Neural cell (in vitro differentiated cells): ENCODE measurements around the gene ASCC1. TPM values are rescaled to one million over a fixed set of nuclear protein-coding genes. Genes with fewer than 3 reads are reported as not detected.

Experiments
- H2AFZ ChIP-seq: fragments of 200-600, 300-800 bp; sonication (generic), shearing (Covaris generic); 2 replicates; pipeline ENCODE4 v1.6.0; 2014; ENCODE audit warnings: low read depth, mild to moderate bottlenecking, antibody characterized with exemption, low read length, moderate library complexity
- H3F3A ChIP-seq: fragments of 200-600 bp; shearing (Covaris generic); 2 replicates; pipeline ENCODE4 v1.6.1; 2016; ENCODE audit warnings: mild to moderate bottlenecking, moderate library complexity, mixed read lengths, antibody characterized with exemption, low read length; ENCODE audit not compliant: insufficient read depth, poor library complexity, severe bottlenecking
- H3K27ac ChIP-seq: fragments of 200-600, 300-800 bp; sonication (generic), shearing (Covaris generic); 2 replicates; pipeline ENCODE4 v1.5.1; 2014; ENCODE audit warnings: mild to moderate bottlenecking, low read length, moderate library complexity
- H3K27me3 ChIP-seq: fragments of 300-800, 200-600 bp; sonication (generic), shearing (Covaris generic); 2 replicates; pipeline ENCODE4 v1.6.0; 2014; ENCODE audit warnings: mild to moderate bottlenecking, low read depth, low read length, moderate library complexity; ENCODE audit not compliant: insufficient read depth
- H3K36me3 ChIP-seq: fragments of 300-800, 200-600 bp; sonication (generic), shearing (Covaris generic); 2 replicates; pipeline ENCODE4 v1.5.1; 2014; ENCODE audit warnings: mild to moderate bottlenecking, antibody characterized with exemption, low read length, moderate library complexity; ENCODE audit not compliant: insufficient read depth
- H3K4me2 ChIP-seq: fragments of 300-800, 200-600 bp; sonication (generic), shearing (Covaris generic); 2 replicates; pipeline ENCODE4 v1.6.0; 2014; ENCODE audit warnings: mild to moderate bottlenecking, low read length
- H3K4me3 ChIP-seq: fragments of 300-800, 200-600 bp; sonication (generic), shearing (Covaris generic); 2 replicates; pipeline ENCODE4 v1.5.1; 2014; ENCODE audit warnings: mild to moderate bottlenecking, low read length, moderate library complexity
- H3K79me2 ChIP-seq: fragments of 200-600 bp; shearing (Covaris generic); replicated peaks from 2 replicates; pipeline ENCODE4 v1.6.0; 2014; ENCODE audit warnings: mild to moderate bottlenecking, low read length, moderate library complexity; ENCODE audit not compliant: insufficient read depth
- H3K9ac ChIP-seq: fragments of 300-800, 200-600 bp; sonication (generic), shearing (Covaris generic); 2 replicates; pipeline ENCODE4 v1.6.1; 2016; ENCODE audit warnings: mild to moderate bottlenecking, low read length, mixed read lengths
- H3K9me2 ChIP-seq: fragments of 200-600 bp; shearing (Covaris generic); 2 replicates; pipeline ENCODE4 v1.6.1; 2016; ENCODE audit warnings: mild to moderate bottlenecking, low read length, mixed read lengths; ENCODE audit not compliant: insufficient read depth
- H3K9me3 ChIP-seq: fragments of 200-600, 300-800 bp; sonication (generic), shearing (Covaris generic); 2 replicates; pipeline ENCODE4 v1.6.1; 2016; ENCODE audit warnings: mild to moderate bottlenecking, mixed run types, low read length, moderate library complexity, mixed read lengths
- H4K20me1 ChIP-seq: fragments of 200-600 bp; shearing (Covaris generic); 2 replicates; pipeline ENCODE4 v1.6.1; 2016; ENCODE audit warnings: mild to moderate bottlenecking, mixed run types; ENCODE audit not compliant: insufficient read depth
- EP300 ChIP-seq: fragments of 450-650 bp; conservative IDR thresholded peaks from 2 replicates; pipeline ENCODE4 v1.6.1; 2014; ENCODE audit warnings: antibody characterized with exemption, mild to moderate bottlenecking, moderate library complexity; ENCODE audit not compliant: poor library complexity, severe bottlenecking
- EZH2 ChIP-seq: fragments of 200-600, 300-800 bp; shearing (Covaris generic), sonication (generic); IDR thresholded peaks from 2 replicates; pipeline ENCODE4 v1.6.1; 2014; ENCODE audit warnings: antibody characterized with exemption, low read length, borderline replicate concordance, mild to moderate bottlenecking; ENCODE audit not compliant: insufficient read depth, poor library complexity, severe bottlenecking
- MXI1 ChIP-seq: fragments of 450-650 bp; conservative IDR thresholded peaks from 2 replicates; pipeline ENCODE4 v1.6.1; 2014; ENCODE audit warnings: antibody characterized with exemption, mild to moderate bottlenecking; ENCODE audit not compliant: poor library complexity, severe bottlenecking
- POLR2AphosphoS5 ChIP-seq: IDR thresholded peaks from 2 replicates; pipeline ENCODE4 v1.6.1; 2012
- RAD21 ChIP-seq: fragments of 450-650 bp; conservative IDR thresholded peaks from 2 replicates; pipeline ENCODE4 v1.6.1; 2014; ENCODE audit warnings: antibody characterized with exemption, mild to moderate bottlenecking, moderate library complexity
- SMC3 ChIP-seq: fragments of 450-650 bp; conservative IDR thresholded peaks from 2 replicates; pipeline ENCODE4 v1.6.1; 2014; ENCODE audit warnings: antibody characterized with exemption, mild to moderate bottlenecking, moderate library complexity; ENCODE audit not compliant: poor library complexity
- TAF1 ChIP-seq: IDR thresholded peaks from 2 replicates; pipeline ENCODE4 v1.6.1; 2012; ENCODE audit warnings: low read depth
- polyA plus RNA-seq: library from polyadenylated mRNA; depleted of rRNA; stranded (reverse); fragments of >200 nt; gene quantifications from 2 replicates; pipeline ENCODE4 v1.2.3, GENCODE V29; 2014
- TF ChIP-seq, protein P1 (sequence below): IDR thresholded peaks from 2 replicates; pipeline ENCODE4 v1.6.1; 2012; ENCODE audit warnings: borderline replicate concordance
- TF ChIP-seq, protein P2 (sequence below): fragments of 450-650 bp; IDR thresholded peaks from 2 replicates; pipeline ENCODE4 v1.5.1; 2014; ENCODE audit warnings: antibody characterized with exemption, mild to moderate bottlenecking, moderate library complexity; ENCODE audit not compliant: poor library complexity, severe bottlenecking

Gene ASCC1
- polyA plus RNA-seq, 1 donor from 2014 or later = 39.6 TPM

DNA sequence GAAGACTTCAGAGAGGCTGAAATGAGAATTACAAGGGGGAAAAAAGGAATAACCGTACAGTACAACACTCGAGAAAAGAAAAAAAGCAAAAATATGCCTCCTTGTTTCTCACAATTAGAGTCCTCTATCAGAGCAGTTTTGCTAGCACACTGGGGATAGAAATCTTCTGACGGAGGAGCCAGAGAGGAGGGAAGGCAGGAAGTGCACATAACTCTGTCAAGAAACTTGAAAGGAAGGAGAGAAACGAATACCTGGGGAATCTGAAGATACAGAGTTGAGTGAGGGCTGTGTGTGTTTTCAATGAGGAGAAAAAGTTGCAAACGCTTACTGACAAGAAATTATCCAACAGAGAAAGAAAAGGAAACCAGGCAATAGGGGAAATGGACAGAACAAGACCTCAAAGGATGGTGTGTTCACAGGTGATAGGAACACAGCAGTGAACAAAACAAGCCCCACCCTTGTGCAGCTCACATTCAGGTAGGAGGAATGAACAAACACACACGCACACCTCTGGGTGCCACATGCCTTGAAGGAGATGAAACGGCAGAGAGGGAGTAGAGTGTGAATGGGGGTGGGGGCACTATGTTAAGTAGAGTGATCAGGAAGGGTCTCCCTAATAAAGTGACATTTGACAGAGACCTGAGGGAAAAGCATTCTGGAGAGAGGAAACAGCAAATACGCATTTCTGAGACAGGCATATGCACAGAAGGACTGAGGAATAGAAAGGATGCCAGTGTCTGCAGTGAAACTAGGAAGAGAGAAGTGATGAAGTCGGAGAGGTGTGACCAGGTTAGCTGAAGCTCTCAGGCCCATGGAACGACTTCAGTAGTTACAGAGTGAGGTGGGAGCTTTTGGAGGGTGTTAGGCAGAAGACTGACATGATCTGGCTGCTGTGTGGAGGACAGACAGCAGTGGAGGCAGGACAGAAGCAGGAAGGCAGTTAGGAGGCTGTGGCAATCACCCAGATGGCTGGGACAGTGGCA is 81.0 kb downstream of the ASCC1 start:
- Histone ChIP-seq H3F3A (no peaks in the 10 kb centered on the region), H2AFZ (no peak overlapping the region), H3K9me3 (no peaks in the 10 kb centered on the region), H3K4me3 (no peak overlapping the region), H3K9me2 (no peaks in the 10 kb centered on the region), H3K27ac (no peak overlapping the region), H3K9ac (no peak overlapping the region), H3K4me2 (no peak overlapping the region), H3K27me3 (no peaks in the 10 kb centered on the region), H3K36me3 (no peaks in the 10 kb centered on the region), H3K79me2 (no peaks in the 10 kb centered on the region), H4K20me1 (no peaks in the 10 kb centered on the region)
- TF ChIP-seq EZH2 (no peak), EP300 (no peak), POLR2AphosphoS5 (no peak), RAD21 (no peak), MXI1 (no peak), TAF1 (no peak), SMC3 (no peak)
- TF ChIP-seq, protein P1, sequence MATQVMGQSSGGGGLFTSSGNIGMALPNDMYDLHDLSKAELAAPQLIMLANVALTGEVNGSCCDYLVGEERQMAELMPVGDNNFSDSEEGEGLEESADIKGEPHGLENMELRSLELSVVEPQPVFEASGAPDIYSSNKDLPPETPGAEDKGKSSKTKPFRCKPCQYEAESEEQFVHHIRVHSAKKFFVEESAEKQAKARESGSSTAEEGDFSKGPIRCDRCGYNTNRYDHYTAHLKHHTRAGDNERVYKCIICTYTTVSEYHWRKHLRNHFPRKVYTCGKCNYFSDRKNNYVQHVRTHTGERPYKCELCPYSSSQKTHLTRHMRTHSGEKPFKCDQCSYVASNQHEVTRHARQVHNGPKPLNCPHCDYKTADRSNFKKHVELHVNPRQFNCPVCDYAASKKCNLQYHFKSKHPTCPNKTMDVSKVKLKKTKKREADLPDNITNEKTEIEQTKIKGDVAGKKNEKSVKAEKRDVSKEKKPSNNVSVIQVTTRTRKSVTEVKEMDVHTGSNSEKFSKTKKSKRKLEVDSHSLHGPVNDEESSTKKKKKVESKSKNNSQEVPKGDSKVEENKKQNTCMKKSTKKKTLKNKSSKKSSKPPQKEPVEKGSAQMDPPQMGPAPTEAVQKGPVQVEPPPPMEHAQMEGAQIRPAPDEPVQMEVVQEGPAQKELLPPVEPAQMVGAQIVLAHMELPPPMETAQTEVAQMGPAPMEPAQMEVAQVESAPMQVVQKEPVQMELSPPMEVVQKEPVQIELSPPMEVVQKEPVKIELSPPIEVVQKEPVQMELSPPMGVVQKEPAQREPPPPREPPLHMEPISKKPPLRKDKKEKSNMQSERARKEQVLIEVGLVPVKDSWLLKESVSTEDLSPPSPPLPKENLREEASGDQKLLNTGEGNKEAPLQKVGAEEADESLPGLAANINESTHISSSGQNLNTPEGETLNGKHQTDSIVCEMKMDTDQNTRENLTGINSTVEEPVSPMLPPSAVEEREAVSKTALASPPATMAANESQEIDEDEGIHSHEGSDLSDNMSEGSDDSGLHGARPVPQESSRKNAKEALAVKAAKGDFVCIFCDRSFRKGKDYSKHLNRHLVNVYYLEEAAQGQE = no peak
- TF ChIP-seq, protein P2, sequence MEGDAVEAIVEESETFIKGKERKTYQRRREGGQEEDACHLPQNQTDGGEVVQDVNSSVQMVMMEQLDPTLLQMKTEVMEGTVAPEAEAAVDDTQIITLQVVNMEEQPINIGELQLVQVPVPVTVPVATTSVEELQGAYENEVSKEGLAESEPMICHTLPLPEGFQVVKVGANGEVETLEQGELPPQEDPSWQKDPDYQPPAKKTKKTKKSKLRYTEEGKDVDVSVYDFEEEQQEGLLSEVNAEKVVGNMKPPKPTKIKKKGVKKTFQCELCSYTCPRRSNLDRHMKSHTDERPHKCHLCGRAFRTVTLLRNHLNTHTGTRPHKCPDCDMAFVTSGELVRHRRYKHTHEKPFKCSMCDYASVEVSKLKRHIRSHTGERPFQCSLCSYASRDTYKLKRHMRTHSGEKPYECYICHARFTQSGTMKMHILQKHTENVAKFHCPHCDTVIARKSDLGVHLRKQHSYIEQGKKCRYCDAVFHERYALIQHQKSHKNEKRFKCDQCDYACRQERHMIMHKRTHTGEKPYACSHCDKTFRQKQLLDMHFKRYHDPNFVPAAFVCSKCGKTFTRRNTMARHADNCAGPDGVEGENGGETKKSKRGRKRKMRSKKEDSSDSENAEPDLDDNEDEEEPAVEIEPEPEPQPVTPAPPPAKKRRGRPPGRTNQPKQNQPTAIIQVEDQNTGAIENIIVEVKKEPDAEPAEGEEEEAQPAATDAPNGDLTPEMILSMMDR = no peak

DNA sequence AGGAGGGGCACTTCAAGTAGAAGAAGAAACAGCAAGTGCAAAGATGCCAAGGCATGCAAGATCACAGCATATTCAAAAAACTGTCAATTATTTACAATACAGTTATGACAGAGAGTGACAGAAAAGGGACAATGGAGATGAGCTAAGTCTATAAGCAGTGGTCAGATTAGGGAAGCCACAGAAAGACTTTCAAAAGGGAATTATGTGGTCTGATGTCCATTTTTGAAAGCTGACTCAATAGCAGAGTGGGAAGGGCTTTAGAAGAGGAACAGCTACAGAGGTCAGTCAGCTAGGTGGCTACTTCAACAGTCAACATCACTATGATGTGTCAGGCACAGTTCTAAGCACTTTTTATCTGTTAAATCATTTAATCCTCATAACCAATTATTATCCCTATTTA is 82.6 kb downstream of the ASCC1 start:
- H3K36me3 ChIP-seq = no peaks in the 10 kb centered on the region
- no peak overlapping the region for H3K4me3 ChIP-seq
- no peaks in the 10 kb centered on the region for H4K20me1 ChIP-seq
- no peaks in the 10 kb centered on the region for H3F3A ChIP-seq
- no peak overlapping the region for H3K4me2 ChIP-seq
- H3K9me3 ChIP-seq = no peaks in the 10 kb centered on the region
- no peaks in the 10 kb centered on the region for H3K9me2 ChIP-seq
- H3K9ac ChIP-seq = no peak overlapping the region
- H3K79me2 ChIP-seq = no peaks in the 10 kb centered on the region
- no peak for TF ChIP-seq TAF1
- TF ChIP-seq, protein P2 = no peak
- H2AFZ ChIP-seq = no peak overlapping the region
- no peaks in the 10 kb centered on the region for H3K27me3 ChIP-seq
- H3K27ac ChIP-seq = no peak overlapping the region
